Trophoblast cell (in vitro differentiated cells and primary cell): ENCODE data around the gene FRMD4A.

Experiments
- DNase-seq, 2 donors: peaks; one replicate each; pipeline ENCODE4 v3.0.0-alpha.2; 2016
- H2AFZ ChIP-seq: 2 replicates; pipeline ENCODE4 v1.6.1; 2013; ENCODE audit warnings: low read length, moderate library complexity, mild to moderate bottlenecking; ENCODE audit not compliant: insufficient read depth, poor library complexity
- H2AK5ac ChIP-seq: 2 replicates; pipeline ENCODE4 v1.6.1; 2013; ENCODE audit warnings: mild to moderate bottlenecking, low read length
- H2BK120ac ChIP-seq: 2 replicates; pipeline ENCODE4 v1.6.1; 2013; ENCODE audit warnings: low read length, mild to moderate bottlenecking, moderate library complexity; ENCODE audit not compliant: insufficient read depth, poor library complexity
- H2BK12ac ChIP-seq: 2 replicates; pipeline ENCODE4 v1.6.1; 2013; ENCODE audit warnings: mild to moderate bottlenecking, low read length, moderate library complexity
- H2BK5ac ChIP-seq: 2 replicates; pipeline ENCODE4 v1.6.1; 2013; ENCODE audit warnings: low read length, low read depth, moderate library complexity, mild to moderate bottlenecking; ENCODE audit not compliant: poor library complexity
- H3K14ac ChIP-seq: 2 replicates; pipeline ENCODE4 v1.6.1; 2013; ENCODE audit warnings: mild to moderate bottlenecking, low read length
- H3K18ac ChIP-seq: 2 replicates; pipeline ENCODE4 v1.6.1; 2013; ENCODE audit warnings: mild to moderate bottlenecking, low read length
- H3K23ac ChIP-seq: 2 replicates; pipeline ENCODE4 v1.6.1; 2013; ENCODE audit warnings: low read length
- H3K27ac ChIP-seq: 2 replicates; pipeline ENCODE4 v1.5.1; 2013; ENCODE audit warnings: low read depth, mild to moderate bottlenecking, inconsistent platforms, low read length, moderate library complexity
- H3K27me3 ChIP-seq: 2 replicates; pipeline ENCODE4 v1.6.1; 2013; ENCODE audit warnings: inconsistent platforms, mild to moderate bottlenecking, low read length, moderate library complexity; ENCODE audit not compliant: insufficient read depth
- H3K36me3 ChIP-seq, 2 experiments: 1 replicate in 1 of 2; 2 replicates in 1 of 2; pipeline ENCODE4 v1.6.1; 2013; ENCODE audit warnings: low read length in 2 of 2, mild to moderate bottlenecking in 2 of 2, moderate library complexity in 1 of 2; ENCODE audit not compliant: insufficient read depth in 2 of 2, control insufficient read depth in 1 of 2
- H3K4ac ChIP-seq: 2 replicates; pipeline ENCODE4 v1.6.1; 2013; ENCODE audit warnings: low read depth, mild to moderate bottlenecking, low read length, moderate library complexity
- H3K4me1 ChIP-seq, 2 experiments: 1 replicate in 1 of 2; 2 replicates in 1 of 2; pipeline ENCODE4 v1.6.1; 2013; ENCODE audit warnings: low read length in 2 of 2, mild to moderate bottlenecking in 2 of 2, moderate library complexity in 1 of 2; ENCODE audit not compliant: insufficient read depth in 2 of 2, control insufficient read depth in 1 of 2
- H3K4me2 ChIP-seq: 2 replicates; pipeline ENCODE4 v1.6.1; 2013; ENCODE audit warnings: inconsistent platforms, mild to moderate bottlenecking, low read length, moderate library complexity
- H3K4me3 ChIP-seq: 2 replicates; pipeline ENCODE4 v1.5.1; 2013; ENCODE audit warnings: mild to moderate bottlenecking, low read depth, low read length, inconsistent platforms
- H3K79me1 ChIP-seq: one replicate; pipeline ENCODE4 v1.6.1; 2013; ENCODE audit warnings: low read length
- H3K79me2 ChIP-seq: 2 replicates; pipeline ENCODE4 v1.6.1; 2013; ENCODE audit warnings: low read length, mild to moderate bottlenecking; ENCODE audit not compliant: control insufficient read depth, insufficient read depth, poor library complexity
- H3K9ac ChIP-seq: 2 replicates; pipeline ENCODE4 v1.6.1; 2013; ENCODE audit warnings: mild to moderate bottlenecking, low read length
- H3K9me3 ChIP-seq: 2 replicates; pipeline ENCODE4 v1.6.1; 2013; ENCODE audit warnings: low read depth, mild to moderate bottlenecking, control low read depth, inconsistent platforms, low read length; ENCODE audit not compliant: insufficient read depth
- H4K12ac ChIP-seq: 2 replicates; pipeline ENCODE4 v1.6.1; 2013; ENCODE audit warnings: low read depth, mild to moderate bottlenecking, low read length, moderate library complexity
- H4K8ac ChIP-seq: 2 replicates; pipeline ENCODE4 v1.6.1; 2013; ENCODE audit warnings: low read depth, mild to moderate bottlenecking, low read length, moderate library complexity
- H4K91ac ChIP-seq: one replicate; pipeline ENCODE4 v1.6.1; 2013; ENCODE audit warnings: low read depth, mild to moderate bottlenecking, low read length, moderate library complexity
- WGBS: extraction: QIAGEN DNeasy Blood & Tissue Kit; methylation state at CpG from one replicate; pipeline ENCODE4 v1.1.7; 2013; ENCODE audit warnings: missing lambda C conversion rate; ENCODE audit not compliant: insufficient read length, insufficient coverage; ENCODE audit errors: extremely low coverage; 5-methylcytosine and 5-hydroxymethylcytosine counted together

FRMD4A gene

DNA sequence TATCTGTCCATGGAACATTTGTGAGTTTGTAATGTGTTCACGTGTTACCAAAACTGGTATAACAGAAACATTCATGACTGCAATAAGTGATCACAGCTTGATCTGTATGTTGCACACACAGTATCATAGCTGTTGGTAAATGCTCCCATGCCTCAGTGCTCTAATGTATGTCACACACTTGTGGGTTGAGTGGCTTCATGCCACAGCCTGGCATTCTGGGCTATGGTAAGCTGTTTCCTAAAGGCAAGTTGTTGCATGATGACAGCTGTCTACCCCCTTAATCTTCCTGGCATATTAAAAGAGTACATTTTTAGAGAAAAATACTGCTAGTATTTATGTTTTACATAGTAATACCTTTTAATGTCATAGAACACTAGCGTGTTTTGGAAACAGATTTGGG lies 708.8 kb downstream of the FRMD4A start:
- H3K18ac ChIP-seq: no peak overlapping the region
- H2BK5ac ChIP-seq: no peak overlapping the region
- no peak overlapping the region for H4K12ac ChIP-seq
- H3K9me3 ChIP-seq: no peaks in the 10 kb centered on the region
- H2BK120ac ChIP-seq: no peak overlapping the region
- no peak overlapping the region for H3K14ac ChIP-seq
- H3K23ac ChIP-seq: no peak overlapping the region
- no peak overlapping the region for H4K8ac ChIP-seq
- H3K4me2 ChIP-seq: no peak overlapping the region
- peaks cover 6 to 13% of the 10 kb centered on the region in 2 experiments for H3K36me3 ChIP-seq
- no peak overlapping the region for H3K27ac ChIP-seq
- no peak overlapping the region for H3K4ac ChIP-seq
- no peak overlapping the region for H4K91ac ChIP-seq
- H2AK5ac ChIP-seq: no peak overlapping the region
- no peak overlapping the region for H2AFZ ChIP-seq
- peaks cover 0 to 2% of the 10 kb centered on the region in 2 experiments for H3K4me1 ChIP-seq
- WGBS: no CpG with 5 or more reads among the region's 2 CpGs
- no peaks in the 10 kb centered on the region for H3K27me3 ChIP-seq
- no peak overlapping the region for H3K4me3 ChIP-seq
- peaks cover 2% of the 10 kb centered on the region for H3K79me1 ChIP-seq
- H3K79me2 ChIP-seq: no peaks in the 10 kb centered on the region
- no peak overlapping the region for H3K9ac ChIP-seq
- H2BK12ac ChIP-seq: no peak overlapping the region
- DNase-seq: no peak

DNA sequence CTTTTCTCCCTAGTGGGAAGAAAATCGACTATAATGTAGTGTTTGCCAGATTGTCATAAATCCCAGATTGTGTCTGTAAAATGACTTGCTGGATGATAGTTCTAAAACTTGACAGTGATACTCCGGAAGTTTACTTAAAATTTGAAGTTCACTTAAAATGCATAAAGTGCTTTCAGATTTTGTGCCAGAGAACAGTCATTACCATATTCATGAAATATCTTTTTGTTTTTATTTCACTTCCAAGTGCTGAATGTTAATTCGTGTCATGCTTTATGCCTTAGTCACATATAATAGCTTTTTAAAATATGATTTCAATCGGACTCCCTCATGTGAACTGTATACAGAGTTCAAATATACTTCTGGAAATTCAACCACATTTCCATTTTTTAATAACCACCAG lies 713.6 kb downstream of the FRMD4A start:
- no peak overlapping the region for H3K4me3 ChIP-seq
- H3K4me1 ChIP-seq: peaks cover 7 to 14% of the 10 kb centered on the region in 2 experiments
- peaks cover 6 to 13% of the 10 kb centered on the region in 2 experiments for H3K36me3 ChIP-seq
- no peak overlapping the region for H3K18ac ChIP-seq
- H3K4ac ChIP-seq: no peak overlapping the region
- no peak overlapping the region for H3K4me2 ChIP-seq
- H4K91ac ChIP-seq: no peak overlapping the region
- no peak for DNase-seq
- no peak overlapping the region for H4K8ac ChIP-seq
- H2BK120ac ChIP-seq: no peak overlapping the region
- H4K12ac ChIP-seq: no peak overlapping the region
- H2AFZ ChIP-seq: no peak overlapping the region
- no peak overlapping the region for H2BK12ac ChIP-seq
- no peaks in the 10 kb centered on the region for H3K79me2 ChIP-seq
- no CpG with 5 or more reads among the region's 4 CpGs for WGBS
- no peaks in the 10 kb centered on the region for H3K9me3 ChIP-seq
- H3K27me3 ChIP-seq: no peaks in the 10 kb centered on the region
- no peak overlapping the region for H3K27ac ChIP-seq
- H2AK5ac ChIP-seq: no peak overlapping the region
- H3K14ac ChIP-seq: no peak overlapping the region
- no peak overlapping the region for H3K9ac ChIP-seq
- no peak overlapping the region for H2BK5ac ChIP-seq
- no peak overlapping the region for H3K23ac ChIP-seq
- peaks cover 11% of the 10 kb centered on the region for H3K79me1 ChIP-seq

DNA sequence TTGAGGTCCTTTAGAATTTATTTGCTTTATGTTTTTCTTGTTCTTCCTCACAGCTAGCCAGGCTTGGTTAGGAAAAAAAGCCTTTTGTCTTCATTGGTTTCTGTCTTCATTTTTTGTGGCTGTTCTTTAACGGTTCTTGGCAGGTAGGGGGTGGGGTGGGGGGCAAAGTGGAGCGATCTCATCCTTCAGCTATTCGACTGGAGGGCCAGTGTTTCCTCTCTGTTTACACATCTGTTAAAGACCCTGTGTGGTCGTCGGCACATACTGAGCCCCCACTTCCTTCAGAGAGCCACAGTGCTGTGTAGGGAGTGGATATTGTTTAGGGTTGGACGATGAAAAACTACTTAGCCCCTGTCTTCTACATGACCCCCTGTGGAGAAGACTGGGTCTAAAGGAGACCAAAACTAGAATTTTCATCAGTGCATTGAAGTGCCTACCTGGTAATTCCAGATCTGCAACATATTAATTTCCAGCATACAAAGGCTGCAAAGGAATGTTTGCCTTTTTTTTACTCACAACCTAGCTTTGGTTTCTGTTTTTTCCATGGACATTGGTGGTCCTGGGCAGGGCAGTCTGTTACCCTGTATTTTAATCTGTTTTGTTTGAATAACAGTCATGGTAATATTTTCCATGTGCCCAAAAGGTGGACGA lies 714.9 kb downstream of the FRMD4A start:
- WGBS: no CpG with 5 or more reads among the region's 7 CpGs
- Histone ChIP-seq H3K36me3 (peaks cover 4 to 11% of the 10 kb centered on the region in 2 experiments), H3K79me2 (no peaks in the 10 kb centered on the region), H4K8ac (no peak overlapping the region), H3K4me3 (no peak overlapping the region), H2AK5ac (no peak overlapping the region), H3K4ac (no peak overlapping the region), H3K4me1 (peaks cover 7 to 14% of the 10 kb centered on the region in 2 experiments), H3K14ac (peak overlapping the region; percentile 4), H3K9ac (no peak overlapping the region), H2AFZ (no peak overlapping the region), H3K9me3 (no peaks in the 10 kb centered on the region), H2BK5ac (peak overlapping the region; percentile 22), H3K18ac (no peak overlapping the region), H4K91ac (peak overlapping the region; percentile 32), H3K79me1 (peaks cover 9% of the 10 kb centered on the region), H3K27me3 (no peaks in the 10 kb centered on the region), H3K4me2 (peak overlapping the region; percentile 10), H2BK12ac (no peak overlapping the region), H3K27ac (peak overlapping the region; percentile 54), H2BK120ac (no peak overlapping the region), H4K12ac (no peak overlapping the region), H3K23ac (no peak overlapping the region)
- peak in 1 of 2 donors; percentile 72 for DNase-seq

DNA sequence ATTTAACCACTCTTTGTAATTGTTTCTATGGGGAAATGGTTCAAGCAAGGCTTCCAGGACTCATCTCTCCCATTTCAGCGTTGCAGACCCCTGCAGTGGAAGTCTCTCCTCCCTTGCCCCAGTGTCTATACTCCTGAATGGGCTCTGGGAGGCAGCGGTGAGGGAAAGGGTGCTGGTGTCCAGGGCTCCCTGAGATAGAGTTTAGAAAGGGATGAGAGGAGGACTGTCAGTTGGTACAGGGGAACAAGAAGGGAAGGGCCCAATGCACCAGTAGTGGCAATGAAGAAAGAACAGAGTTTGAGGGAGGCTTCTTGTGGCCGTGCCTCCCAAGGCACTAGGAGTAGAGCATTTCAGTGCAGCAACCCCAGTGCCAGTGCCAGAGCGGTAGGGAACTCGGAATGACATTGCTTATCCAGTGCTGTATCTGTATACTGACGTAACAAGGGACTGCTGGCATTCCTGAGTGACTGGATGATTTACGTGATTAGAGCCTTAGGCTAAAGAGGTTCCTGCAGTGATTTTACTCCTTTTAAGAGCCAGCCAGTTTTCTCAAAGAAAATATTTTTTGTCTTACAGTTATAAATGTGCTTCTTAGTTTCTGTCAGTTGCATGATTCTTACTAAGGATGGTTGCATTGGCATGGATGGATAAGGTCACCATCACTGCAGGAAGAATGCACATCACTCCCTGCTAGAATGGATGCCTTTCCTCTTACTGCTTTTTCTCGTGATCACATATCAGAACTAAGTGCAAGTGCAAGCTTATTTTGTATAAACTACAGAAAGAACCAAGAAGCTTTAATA lies 716.0 kb downstream of the FRMD4A start:
- peak overlapping the region; percentile 32 for H3K4me2 ChIP-seq
- H4K12ac ChIP-seq: no peak overlapping the region
- H3K4ac ChIP-seq: no peak overlapping the region
- peak overlapping the region; percentile 75 for H3K14ac ChIP-seq
- H3K23ac ChIP-seq: no peak overlapping the region
- peak overlapping the region; percentile 89 for H3K27ac ChIP-seq
- DNase-seq: peak; percentile 79 to 96
- peaks cover 7 to 14% of the 10 kb centered on the region in 2 experiments for H3K4me1 ChIP-seq
- H3K27me3 ChIP-seq: no peaks in the 10 kb centered on the region
- peaks cover 6 to 18% of the 10 kb centered on the region in 2 experiments for H3K36me3 ChIP-seq
- H3K9ac ChIP-seq: no peak overlapping the region
- H2BK5ac ChIP-seq: peak overlapping the region; percentile 95
- no CpG with 5 or more reads among the region's 8 CpGs for WGBS
- peaks cover 9% of the 10 kb centered on the region for H3K79me1 ChIP-seq
- H2BK12ac ChIP-seq: peak overlapping the region; percentile 78
- no peaks in the 10 kb centered on the region for H3K79me2 ChIP-seq
- peak overlapping the region; percentile 93 for H2BK120ac ChIP-seq
- no peak overlapping the region for H3K4me3 ChIP-seq
- peak overlapping the region; percentile 86 for H4K91ac ChIP-seq
- H3K9me3 ChIP-seq: no peaks in the 10 kb centered on the region
- H2AK5ac ChIP-seq: peak overlapping the region; percentile 88
- H4K8ac ChIP-seq: peak overlapping the region; percentile 32
- peak overlapping the region; percentile 54 for H3K18ac ChIP-seq
- no peak overlapping the region for H2AFZ ChIP-seq
